Peyer's patch (tissue), 4 donors: ENCODE measurements around the gene SCAF1.

Experiments
- POLR2A ChIP-seq, 2 donors: fragments of 450-650 bp; IDR thresholded peaks; one replicate each; pipeline ENCODE4 v1.5.1; 2017; ENCODE audit warnings: antibody characterized with exemption in 2 of 2, mild to moderate bottlenecking in 2 of 2, moderate library complexity in 2 of 2
- TF ChIP-seq, protein P1 (sequence below), 6 experiments: fragments of 450-650 bp in 4 of 6; fragments of 200-600 bp in 2 of 6; sonication (generic) in 1 of 6; IDR thresholded peaks; one replicate each; pipeline ENCODE4 v1.5.1; 2017 to 2019; ENCODE audit warnings: antibody characterized with exemption in 6 of 6, mild to moderate bottlenecking in 3 of 6, moderate library complexity in 1 of 6

DNA sequence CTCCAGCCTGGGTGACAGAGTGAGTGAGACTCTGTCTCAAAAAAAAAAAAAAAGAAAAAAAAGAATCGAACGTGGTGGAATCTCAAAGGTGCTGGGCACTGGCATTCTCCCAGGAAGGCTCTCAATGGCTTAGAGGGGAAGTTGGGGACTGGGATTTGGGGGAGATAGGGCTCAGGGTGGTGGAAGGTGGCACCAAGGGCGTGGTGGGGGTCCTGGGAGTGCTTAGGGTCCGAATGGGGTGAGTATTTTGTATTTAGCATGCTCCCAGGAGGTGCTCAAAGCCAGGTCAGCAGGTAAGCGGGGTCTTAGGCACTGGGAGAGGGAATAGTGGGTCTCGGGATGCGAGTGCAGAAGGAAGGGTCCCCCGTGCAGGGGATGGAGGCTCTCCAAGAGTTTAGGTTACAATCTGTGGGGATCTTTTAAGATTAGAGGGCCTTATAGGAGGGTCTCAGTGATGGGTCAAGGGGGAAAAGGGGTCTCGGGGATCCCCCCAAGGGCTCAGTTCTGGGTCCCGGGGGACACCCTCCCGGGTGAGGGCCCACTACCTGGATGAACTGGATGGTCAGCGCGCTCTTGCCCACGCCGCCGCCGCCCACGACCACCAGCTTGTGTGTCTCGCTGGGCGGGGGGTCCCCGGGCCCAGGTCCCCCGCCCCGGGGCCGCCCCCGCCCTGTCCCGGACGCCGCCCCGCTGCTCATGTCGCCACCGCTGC lies 2.5 kb upstream of the SCAF1 start:
- TF ChIP-seq, protein P1, sequence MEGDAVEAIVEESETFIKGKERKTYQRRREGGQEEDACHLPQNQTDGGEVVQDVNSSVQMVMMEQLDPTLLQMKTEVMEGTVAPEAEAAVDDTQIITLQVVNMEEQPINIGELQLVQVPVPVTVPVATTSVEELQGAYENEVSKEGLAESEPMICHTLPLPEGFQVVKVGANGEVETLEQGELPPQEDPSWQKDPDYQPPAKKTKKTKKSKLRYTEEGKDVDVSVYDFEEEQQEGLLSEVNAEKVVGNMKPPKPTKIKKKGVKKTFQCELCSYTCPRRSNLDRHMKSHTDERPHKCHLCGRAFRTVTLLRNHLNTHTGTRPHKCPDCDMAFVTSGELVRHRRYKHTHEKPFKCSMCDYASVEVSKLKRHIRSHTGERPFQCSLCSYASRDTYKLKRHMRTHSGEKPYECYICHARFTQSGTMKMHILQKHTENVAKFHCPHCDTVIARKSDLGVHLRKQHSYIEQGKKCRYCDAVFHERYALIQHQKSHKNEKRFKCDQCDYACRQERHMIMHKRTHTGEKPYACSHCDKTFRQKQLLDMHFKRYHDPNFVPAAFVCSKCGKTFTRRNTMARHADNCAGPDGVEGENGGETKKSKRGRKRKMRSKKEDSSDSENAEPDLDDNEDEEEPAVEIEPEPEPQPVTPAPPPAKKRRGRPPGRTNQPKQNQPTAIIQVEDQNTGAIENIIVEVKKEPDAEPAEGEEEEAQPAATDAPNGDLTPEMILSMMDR (IDR thresholded peaks at IDR 0.05): no peak
- TF ChIP-seq POLR2A (IDR thresholded peaks at IDR 0.05): peak; percentile 22 to 38
